G401.6 (cell line): Measurements from ENCODE around the gene CPEB4.
A peak's percentile ranks its signal among the peaks of the same experiment; 100 is the strongest.

Experiments used
- FAIRE-seq: peaks from 2 replicates; lab custom pipeline; 2012; peaks lifted over from hg19 to GRCh38; lab: Jason Lieb, UNC

Gene CPEB4

DNA sequence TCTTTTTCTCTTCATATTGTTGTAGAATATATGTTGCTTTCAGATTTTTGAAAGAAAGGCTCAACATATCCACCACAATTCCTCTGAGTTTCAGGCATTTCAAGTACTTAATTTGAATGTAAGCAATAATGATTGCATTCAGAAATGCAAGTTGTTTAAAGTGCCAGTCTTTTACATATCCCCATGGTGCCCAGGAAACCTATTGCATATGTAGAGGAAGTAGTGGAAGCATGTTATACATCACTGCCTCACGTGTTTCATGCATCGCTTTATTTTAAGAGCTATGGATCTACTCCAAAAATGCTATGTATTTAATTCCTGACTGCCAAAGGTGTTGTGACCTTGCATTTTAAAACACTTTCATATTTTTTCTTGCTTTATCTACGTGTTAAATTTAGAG is 28.1 kb downstream of the CPEB4 start:
- no peak for FAIRE-seq

DNA sequence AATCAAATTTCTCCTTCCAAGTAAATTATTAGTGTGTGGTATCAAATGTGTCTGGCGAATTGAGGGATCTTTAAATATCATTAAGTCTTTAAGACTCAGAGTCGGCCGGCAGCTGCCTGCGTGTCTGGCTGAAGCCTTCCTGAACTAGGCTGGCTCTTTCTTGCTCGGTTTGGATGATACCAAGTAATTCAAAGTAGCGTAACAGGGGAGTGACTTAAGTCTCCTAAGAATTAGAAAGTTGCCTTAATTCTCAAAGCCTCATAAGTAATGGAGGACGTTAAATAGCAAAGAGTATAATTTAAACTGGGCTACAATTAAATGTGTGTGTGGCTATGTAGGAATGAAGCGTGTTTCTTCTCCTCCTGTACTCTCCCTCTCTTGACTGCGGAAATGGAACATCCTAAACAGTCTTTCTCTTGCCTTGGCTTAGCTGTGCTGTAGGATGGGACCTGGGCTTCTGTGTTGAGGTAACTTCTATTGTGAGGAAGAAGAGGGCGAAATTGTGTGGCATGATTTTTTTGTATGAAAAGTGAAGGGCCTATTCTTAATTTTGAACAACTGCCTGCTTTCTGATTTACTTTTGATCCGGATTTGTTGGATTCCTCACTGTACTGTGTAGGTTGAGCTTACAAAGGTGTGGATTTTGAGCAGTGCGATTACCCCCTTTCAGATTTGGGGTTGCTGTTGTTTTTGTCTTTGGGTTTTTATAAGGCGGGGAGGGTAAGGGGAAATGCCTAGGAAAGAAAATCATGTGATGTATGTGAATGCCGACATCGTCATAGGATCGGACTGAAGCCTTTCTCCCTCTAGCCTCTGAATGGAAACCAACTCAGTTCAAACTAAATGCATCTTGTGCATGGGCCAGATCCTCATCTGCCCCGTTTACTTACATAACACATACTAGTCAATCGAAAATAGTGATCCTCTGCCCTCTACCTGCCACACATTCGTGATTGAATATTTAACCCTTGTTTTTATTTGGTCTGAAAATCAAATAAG is 29.9 kb downstream of the CPEB4 start:
- FAIRE-seq = peak; percentile 81

DNA sequence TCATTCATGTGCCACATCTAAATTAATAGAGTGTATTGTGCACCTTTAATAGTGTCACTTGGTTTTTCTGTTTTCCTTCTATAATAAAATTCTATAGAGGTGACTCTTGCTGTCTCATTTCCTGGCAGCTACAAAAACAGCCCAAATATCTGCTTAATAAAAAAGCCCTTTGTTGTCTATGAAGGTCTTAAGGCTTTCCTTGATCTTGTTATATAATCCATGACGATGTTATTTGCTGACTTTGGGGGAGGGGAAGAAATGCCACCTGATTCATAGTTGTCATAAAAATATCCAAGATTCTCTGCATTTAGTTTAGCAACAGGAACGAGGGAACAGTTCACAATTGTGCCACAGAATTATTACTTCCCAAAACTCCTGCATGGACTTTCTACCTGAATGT is 31.3 kb downstream of the CPEB4 start:
- FAIRE-seq = no peak

DNA sequence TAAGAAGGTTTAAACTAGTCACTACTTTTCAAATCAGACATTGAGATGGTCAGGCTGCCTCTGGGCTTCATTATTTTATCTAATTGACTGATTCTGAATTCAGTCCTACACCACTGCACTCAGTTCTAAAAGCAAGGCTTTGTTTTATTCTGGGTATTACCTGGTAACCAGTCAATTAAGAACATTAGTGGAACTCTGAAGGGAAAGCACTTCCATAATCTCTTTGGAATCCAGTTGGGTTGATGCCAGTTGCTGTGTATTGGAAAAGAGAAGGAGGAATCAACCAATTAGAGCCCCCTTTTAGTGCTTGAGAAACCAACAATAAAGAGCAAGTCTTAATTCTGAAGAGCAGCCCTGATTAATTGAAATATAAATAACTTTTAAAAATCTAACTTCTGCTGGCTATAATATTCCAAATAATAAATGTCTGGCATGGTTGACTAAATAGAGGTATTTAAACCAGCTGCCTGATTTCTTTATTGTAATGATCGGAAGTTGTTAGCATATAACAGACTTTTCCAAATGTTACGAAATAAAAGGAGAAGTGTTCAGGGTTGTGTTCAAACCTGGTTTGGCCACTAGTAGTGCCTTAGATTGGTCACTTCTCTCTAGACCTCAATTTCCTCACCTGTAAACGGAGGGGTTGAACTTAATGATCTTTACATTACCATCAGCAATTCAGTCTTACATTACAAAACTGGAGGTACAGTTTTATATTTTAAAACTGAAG is 32.0 kb downstream of the CPEB4 start:
- no peak for FAIRE-seq

DNA sequence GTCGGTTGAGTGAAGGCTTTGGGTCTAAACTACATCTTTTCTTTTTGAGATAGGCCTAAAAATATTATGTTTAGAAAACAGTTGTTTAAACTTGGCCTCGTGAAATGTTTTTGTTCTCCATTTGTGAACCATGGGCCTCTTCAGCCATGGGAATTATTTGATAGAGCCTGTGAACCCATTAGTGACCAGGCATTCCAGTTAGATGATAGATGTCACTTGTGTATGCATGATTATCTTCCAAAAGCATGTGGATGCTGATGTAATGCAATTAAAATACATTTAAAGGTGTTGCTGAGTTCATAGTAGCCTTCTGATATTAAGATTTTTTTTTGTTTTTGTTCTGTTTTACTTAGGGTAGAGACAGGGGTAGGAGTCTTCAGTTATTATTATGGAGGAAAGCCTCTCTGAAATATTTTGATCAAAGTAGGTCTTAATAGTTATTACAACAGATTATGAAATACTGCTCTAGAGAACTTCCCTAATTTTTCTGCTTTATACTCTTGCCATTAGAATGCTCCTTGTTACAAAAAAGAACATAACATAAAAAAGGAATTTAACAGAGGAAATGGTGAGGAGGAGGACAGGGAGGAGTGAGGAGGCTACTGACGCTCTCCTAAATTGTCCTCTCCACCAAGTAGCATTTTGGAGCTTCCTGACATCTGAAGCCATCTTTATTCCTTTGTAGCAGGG is 32.9 kb downstream of the CPEB4 start:
- FAIRE-seq = no peak

DNA sequence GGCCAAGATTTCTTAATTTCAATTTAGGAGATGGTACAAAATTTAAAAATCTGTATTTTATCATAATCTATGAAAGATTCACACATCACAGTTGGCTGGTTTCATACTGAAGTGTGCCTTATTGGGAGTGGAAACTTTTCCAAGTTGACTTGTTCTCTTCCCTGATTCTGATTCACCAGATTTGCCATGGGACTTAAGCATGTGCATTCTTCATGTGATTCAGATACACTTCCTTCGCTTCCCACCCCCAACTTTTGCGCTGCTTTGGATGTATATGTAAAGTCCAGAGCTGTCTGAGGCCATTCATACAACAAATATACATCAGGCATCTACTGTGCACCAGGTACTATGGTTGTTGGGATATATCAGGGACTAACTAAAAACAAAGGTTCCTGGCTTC is 34.4 kb downstream of the CPEB4 start:
- no peak for FAIRE-seq

DNA sequence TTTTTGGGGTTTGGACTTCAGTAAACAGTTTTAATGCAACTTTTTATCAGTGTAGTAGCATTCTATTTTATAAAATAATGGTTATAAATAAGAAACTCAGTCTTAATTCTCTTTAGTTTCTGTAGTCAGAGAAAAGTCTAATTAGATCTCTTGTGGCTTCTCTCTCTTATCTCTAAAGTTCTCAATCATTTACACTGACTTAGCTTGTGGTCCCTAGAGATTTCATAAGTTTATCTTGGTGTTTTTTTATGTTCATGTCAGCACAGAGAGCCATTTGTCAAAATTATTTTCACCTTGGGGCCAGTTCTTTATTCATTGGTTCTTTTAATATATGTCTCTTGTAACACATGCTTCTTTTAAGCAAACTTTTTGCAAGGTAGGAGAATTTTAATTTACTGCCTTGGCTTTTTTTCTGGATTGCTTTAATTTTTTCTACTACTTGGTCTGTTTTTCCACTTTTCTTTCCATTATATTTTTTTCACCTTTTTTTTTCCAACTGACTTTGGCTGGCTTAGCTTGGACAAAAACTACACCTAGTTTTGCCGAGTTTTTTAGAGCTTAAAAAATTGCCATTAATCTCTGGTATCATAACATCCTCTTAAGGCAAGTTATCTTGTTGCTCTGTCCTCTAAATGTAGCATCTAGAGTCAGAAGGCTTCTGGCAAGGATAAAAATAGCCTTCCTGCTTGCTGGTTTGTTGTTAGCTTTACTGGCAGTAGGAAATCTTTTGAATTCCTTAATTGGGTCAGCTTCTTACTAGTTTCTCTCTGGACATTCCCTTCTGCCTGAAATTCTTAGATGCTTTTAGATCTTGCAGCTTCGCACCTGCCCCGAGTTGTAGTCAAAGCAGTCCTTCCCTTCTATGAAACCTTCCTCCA is 35.3 kb downstream of the CPEB4 start:
- no peak for FAIRE-seq

DNA sequence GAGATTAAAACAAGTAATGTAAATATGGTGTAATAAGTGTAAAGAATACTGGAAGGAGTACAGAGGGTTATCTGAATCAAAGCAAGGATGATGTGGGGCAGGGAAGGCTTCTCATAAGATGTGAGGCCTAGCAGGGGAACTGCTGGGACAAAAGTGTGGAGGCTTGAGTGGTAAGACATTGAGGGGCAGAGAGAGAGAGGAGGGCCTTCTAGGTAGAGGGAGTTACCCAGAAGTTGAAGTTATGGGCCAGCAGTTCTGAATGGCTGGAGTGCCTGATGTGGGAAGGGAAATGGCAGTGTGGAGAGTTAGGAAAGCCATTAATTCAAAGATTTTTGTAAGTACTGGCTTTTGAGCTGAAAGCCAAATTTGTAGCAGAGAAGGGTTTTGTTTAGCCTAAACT is 36.8 kb downstream of the CPEB4 start:
- FAIRE-seq = no peak

DNA sequence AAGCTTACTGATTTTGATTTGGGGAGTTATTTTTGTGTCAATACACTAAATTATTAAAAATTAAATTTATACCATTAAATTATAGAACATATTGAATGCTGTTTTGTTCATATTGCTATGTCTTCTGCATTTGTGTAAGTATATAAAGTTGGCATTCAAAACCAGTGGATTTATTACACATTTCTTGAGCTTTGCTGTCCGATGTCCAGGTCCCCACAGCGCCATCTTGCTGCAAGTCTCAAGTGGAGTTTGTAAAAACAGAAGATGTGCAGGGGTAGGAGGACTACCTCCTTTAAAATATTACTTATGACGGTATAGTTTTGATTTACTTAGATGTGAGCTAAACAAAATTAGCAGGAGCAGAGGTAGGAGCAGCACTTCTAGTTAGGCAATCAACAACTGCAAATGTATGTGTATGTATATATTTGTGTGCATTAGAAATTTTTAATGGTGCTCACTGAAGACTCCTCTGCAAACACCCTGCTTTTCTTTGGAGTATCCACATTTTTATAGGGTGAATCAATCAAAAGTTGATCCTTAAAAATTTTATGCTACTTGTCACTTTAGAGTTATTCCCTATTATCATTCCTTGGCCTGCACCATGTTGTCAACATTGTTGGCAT is 37.4 kb downstream of the CPEB4 start:
- FAIRE-seq = no peak

DNA sequence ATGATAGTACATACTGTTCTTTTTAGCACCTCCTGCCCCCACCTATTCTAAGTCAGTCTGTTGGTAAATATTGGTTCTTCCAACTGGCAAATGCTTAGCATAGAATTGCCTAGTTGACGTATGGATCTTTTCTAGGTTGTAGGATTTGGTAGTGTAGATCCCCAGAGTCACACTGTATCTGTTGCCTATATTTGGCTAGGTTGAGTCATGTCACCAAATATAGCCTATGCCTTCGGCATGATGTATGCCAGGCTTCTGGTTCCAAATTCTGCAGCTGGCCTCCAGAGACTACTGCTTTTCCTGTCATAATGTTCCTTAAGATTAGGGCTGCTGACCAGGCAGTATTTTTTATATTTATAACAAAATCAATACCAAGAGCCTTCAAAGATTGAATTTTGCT is 38.2 kb downstream of the CPEB4 start:
- no peak for FAIRE-seq

DNA sequence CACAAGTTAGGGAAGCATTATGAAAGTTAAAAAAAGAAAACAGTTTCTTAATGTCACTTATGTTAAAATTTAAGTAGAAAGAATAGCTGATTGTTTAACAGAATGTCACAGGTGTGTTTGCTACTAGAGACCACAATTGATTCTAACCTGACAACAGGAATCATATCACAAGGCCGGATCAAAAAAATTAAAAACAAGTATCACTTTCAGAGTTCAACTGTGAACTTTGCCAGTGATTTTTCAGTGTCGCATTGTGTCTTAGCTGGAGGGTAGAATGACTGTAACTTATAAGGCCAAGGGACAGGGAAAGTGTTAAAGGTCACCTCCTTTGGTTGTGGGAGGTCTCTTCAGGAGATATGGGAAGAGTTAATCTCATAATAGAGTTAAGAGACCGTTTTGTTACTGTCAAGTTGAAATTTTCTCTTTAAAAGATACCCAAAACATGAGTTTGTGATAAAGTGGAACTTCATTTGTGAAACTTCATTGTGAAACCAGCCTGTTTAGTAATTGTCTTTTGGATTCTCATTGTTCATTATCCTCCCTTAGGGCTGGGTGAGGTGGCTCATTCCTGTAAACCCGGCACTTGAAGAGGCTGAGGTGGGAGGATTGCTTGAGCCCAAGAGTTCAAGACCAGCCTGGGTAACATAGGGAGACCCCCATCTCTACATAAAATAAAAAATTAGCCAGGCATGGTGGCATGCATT is 40.9 kb downstream of the CPEB4 start:
- FAIRE-seq = no peak

DNA sequence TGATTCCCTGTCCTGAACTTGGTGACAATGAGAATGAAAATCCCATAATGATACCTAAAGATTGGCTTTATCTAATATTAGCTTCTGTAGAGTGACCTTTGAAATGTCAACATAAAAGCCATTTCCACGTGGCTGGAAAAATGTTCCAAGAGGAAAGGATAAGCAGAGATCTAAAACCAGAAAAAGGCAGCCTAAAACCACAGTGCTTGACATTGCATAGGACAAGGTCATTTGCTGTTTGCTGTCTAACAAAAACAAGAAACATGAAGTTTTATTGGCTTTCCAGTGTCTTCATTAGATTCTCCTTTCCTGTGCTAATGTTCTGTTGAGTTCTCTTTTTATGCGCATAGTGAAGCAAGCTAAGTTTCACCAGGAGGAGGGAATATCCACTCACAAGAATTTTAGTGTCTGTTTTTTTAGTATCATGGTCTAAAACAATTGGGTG is 44.6 kb downstream of the CPEB4 start:
- no peak for FAIRE-seq

DNA sequence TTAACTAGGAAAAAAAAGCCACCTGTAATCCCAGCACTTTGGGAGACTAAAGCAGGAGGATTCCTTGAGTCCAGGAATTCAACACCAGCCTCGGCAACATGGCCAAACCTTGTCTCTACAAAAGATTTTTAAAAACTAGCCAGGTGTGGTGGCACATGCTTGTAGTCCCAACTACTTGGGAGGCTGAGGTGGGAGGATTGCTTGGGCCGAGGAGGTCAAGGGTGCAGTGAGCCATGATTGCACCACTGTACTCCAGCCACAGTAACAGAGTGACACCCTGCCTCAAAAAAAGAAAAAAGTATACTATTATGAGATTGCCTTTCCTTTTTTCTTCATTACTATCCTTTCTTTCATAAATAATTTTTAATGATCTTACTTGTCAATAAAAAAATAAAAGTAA is 45.8 kb downstream of the CPEB4 start:
- FAIRE-seq = no peak

DNA sequence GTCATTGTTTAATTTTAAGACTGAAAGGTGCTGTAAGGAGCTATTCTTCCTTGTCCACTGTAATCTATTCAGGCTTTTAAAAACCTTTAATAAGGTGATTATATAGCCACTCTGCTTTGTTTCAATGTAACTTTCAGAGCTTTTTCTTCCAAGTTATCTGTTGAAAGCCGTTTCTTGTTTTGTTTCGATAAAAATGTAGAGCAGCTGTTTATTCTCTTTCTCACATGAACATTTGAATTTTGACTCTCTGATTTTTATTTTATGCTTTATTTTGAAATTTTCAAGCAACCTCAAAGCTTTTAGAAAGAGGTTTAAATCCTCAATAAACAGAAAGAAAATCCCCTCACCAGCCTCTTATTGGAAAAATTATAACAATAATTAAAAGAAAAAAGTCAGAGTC is 47.2 kb downstream of the CPEB4 start:
- FAIRE-seq = no peak

DNA sequence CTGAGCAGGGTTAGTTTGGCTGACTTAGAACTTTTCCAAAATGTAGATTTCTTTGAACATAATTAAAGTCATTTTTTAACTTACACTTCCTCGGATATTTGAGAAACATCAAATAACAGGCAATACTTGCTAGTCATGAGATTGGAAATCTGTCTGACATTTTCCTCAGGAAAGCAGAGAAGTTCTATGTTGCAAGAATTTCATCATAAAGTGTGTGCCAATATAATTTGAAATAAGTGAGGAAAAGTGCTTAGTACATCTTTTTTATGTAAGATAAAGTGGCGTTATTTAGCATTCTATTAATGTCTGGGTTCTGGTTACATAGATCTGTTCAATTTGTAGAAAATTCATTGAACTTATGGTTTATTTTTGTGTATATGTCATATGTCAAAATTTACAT is 52.1 kb downstream of the CPEB4 start:
- FAIRE-seq = no peak

DNA sequence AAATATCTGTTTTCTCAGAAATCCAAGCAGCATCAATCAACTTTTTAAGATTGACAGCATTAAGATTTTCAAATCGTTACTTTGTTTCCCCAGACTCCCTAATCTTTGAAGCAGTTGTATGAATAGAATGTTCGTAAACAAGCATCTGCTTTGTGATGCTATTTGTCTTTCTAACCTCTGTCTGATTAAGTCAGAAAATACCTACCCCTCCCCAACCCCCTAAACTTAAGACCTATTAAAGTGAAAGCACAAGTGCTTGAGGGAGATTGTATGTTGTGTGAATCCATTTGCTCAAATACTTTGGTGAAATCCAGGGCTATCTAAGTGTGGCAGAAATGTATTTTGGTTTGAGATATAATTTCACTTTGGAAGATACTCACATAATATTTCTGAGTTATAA is 53.0 kb downstream of the CPEB4 start:
- FAIRE-seq = no peak

DNA sequence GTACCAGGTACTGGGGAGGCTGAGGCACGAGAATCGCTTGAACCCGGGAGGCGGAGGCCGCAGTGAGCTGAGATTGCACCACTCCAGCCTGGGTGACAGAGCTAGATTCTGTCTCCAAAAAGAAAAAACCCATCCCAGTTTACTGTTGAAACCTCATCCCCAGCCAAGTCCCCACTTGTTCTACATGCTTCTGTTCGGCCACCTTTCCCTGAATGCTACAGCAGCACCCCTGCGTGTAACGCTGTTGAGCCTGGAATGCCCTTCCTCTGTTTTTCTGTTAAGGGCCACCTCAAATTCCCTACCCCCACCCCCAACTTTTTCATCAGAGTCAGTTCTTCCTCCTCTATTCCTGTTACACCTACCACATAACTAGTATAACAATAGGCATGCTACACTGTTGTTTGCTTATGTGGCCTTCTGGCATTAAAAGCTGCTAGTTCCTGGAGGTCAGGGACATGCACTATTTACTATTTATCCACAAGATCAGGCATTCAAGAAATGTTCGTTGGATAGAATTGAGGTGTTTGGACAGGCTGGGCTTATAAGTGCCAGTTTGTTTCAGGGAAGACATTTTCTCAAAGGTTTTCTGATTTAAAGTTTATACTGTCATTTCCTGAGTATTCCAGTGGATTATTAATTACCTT is 53.7 kb downstream of the CPEB4 start:
- FAIRE-seq = no peak

DNA sequence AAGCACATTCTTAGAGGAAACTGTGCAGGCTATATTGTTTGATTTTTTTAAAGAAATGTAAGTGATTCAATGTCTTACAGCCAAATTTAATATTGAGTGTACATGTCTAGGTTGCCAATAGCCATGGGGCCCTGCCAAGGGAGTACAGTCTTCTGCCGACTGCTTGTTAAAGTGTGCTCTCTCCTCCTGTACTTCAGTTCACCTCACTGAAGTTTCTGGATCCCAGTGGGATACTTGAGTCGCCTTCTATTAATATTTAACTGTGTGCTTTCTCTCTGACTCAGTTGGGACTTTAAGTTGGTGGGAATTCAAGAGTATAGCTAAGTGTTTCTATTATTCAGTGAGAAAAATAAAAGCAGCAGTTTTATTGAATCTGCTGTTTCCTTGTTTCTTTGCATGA is 56.4 kb downstream of the CPEB4 start:
- FAIRE-seq = no peak

DNA sequence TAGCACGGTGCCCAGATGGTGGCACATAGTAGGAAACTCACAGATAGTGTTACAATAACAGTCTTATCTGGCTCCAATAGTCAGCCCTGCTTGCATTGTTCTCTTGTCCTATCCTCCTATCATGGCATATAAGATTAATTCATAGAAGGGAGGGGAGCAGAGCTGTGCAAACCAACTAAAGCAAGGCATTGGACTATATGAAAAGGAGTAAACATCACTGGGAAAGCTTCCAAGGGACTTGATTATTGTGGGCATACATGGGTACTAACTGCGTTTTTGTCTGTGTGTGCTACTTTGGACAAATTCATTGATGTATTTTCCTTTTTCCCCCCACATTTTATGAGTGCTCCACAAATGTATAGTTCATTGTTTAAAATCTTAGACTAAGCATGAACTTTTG is 57.0 kb downstream of the CPEB4 start:
- no peak for FAIRE-seq

DNA sequence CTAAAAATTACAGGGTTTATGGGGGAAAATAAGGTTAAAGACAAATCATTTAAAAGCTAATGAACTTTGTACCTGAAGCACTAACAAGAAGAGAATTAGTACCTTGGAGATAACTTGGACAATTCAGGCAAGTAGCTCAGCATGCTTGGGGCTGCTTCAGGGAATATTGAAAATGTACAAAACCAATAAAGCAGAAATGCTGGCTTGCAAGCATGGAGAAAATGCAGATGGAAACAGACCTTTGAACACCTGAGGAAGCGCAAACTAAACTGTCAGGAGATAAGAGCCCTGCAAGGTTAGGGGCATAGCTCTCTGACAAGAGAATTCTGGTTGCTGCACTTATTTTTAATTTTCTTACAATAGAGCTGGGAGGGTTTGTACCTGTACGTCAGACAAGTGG is 58.2 kb downstream of the CPEB4 start:
- FAIRE-seq = no peak
